Measurements from ENCODE around the gene MSLN. TPM values are rescaled to one million over a fixed set of nuclear protein-coding genes. Genes with fewer than 3 reads are reported as not detected.

Gene MSLN
- polyA plus RNA-seq, 1 of the 3 experiments (the other 2 are of a cell fraction) = 0.02 TPM

GRCh38 chr16:778447-778846, 17.9 kb downstream of the MSLN start:
- WGBS (ENCODE audit: low lambda C conversion rate) = 83% methylated on average over 9 of the region's 11 CpGs
- Histone ChIP-seq H3K4me2 (no peak overlapping the region), H3K9ac (no peak overlapping the region), H3K27me3 (ENCODE audit: insufficient read depth) (peaks cover 17% of the 10 kb centered on the region; the same call in 1 of the 2 replicates), H3K9me2 (no peaks in the 10 kb centered on the region), H3F3A (replicated peaks; ENCODE audit: insufficient read depth) (no peaks in the 10 kb centered on the region), H3K36me3 (replicated peaks in 1 of 2; ENCODE audit: control insufficient read depth in 1 of 2, insufficient read depth in 2 of 2, low read length in 1 of 2) (no peaks in the 10 kb centered on the region), H3K9me3 (no peaks in the 10 kb centered on the region), H3K27ac (ENCODE audit: low read depth in 2 of 2, low read length in 1 of 2) (no peak overlapping the region), H4K20me1 (ENCODE audit: insufficient read depth) (no peaks in the 10 kb centered on the region), H3K79me2 (ENCODE audit: insufficient read depth) (no peaks in the 10 kb centered on the region), H3K4me1 (ENCODE audit: control insufficient read depth in 1 of 2, insufficient read depth in 2 of 2, low read depth in 1 of 2, low read length in 1 of 2) (peaks cover 0 to 8% of the 10 kb centered on the region in 2 experiments; a peak in 1 of 4 replicates), H2AFZ (ENCODE audit: low read depth) (no peak overlapping the region), H3K4me3 (ENCODE audit: low read depth in 2 of 2, low read length in 1 of 2) (no peak overlapping the region)
- TF ChIP-seq USF2 (IDR thresholded peaks at IDR 0.05; ENCODE audit: borderline replicate concordance, low read depth, low read length) = no peak
- TF ChIP-seq FOXJ3 (CRISPR knock-in tag; IDR thresholded peaks at IDR 0.05) = no peak
- TF ChIP-seq, protein P1, sequence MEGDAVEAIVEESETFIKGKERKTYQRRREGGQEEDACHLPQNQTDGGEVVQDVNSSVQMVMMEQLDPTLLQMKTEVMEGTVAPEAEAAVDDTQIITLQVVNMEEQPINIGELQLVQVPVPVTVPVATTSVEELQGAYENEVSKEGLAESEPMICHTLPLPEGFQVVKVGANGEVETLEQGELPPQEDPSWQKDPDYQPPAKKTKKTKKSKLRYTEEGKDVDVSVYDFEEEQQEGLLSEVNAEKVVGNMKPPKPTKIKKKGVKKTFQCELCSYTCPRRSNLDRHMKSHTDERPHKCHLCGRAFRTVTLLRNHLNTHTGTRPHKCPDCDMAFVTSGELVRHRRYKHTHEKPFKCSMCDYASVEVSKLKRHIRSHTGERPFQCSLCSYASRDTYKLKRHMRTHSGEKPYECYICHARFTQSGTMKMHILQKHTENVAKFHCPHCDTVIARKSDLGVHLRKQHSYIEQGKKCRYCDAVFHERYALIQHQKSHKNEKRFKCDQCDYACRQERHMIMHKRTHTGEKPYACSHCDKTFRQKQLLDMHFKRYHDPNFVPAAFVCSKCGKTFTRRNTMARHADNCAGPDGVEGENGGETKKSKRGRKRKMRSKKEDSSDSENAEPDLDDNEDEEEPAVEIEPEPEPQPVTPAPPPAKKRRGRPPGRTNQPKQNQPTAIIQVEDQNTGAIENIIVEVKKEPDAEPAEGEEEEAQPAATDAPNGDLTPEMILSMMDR (IDR thresholded peaks at IDR 0.05) = no peak
- TF ChIP-seq, protein P2, sequence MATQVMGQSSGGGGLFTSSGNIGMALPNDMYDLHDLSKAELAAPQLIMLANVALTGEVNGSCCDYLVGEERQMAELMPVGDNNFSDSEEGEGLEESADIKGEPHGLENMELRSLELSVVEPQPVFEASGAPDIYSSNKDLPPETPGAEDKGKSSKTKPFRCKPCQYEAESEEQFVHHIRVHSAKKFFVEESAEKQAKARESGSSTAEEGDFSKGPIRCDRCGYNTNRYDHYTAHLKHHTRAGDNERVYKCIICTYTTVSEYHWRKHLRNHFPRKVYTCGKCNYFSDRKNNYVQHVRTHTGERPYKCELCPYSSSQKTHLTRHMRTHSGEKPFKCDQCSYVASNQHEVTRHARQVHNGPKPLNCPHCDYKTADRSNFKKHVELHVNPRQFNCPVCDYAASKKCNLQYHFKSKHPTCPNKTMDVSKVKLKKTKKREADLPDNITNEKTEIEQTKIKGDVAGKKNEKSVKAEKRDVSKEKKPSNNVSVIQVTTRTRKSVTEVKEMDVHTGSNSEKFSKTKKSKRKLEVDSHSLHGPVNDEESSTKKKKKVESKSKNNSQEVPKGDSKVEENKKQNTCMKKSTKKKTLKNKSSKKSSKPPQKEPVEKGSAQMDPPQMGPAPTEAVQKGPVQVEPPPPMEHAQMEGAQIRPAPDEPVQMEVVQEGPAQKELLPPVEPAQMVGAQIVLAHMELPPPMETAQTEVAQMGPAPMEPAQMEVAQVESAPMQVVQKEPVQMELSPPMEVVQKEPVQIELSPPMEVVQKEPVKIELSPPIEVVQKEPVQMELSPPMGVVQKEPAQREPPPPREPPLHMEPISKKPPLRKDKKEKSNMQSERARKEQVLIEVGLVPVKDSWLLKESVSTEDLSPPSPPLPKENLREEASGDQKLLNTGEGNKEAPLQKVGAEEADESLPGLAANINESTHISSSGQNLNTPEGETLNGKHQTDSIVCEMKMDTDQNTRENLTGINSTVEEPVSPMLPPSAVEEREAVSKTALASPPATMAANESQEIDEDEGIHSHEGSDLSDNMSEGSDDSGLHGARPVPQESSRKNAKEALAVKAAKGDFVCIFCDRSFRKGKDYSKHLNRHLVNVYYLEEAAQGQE (IDR thresholded peaks at IDR 0.05; ENCODE audit: low read depth, low read length) = no peak
- no peak for TF ChIP-seq CHD2 (IDR thresholded peaks at IDR 0.05; ENCODE audit: low read length, partially characterized antibody)
- TF ChIP-seq ZBTB33 (IDR thresholded peaks at IDR 0.05; ENCODE audit: borderline replicate concordance, low read depth) = no peak
- TF ChIP-seq TCF12 (IDR thresholded peaks at IDR 0.05) = no peak
- no peak for TF ChIP-seq FOSL2 (IDR thresholded peaks at IDR 0.05; ENCODE audit: borderline replicate concordance, low read depth)
- no peak for TF ChIP-seq RAD21 (IDR thresholded peaks at IDR 0.05; ENCODE audit: low read length)
- no peak for TF ChIP-seq GATA2 (CRISPR knock-in tag; IDR thresholded peaks at IDR 0.05)
- CTCF ChIA-PET = interaction anchor here (1.0 kb wide), 1 partner anchor 33 kb away, joined by 4 read pairs; no protein-coding TSS in a partner anchor
- no peak for DNase-seq
- POLR2A ChIA-PET = no interaction called here
